Stimulated activated CD8-positive, alpha-beta memory T cell treated with anti-CD3 and anti-CD28 coated beads, Interleukin-7, amount 100 ng/mL, for 1 hour (primary cell): ENCODE data around the gene APOC4.
"Not testable (repeated sequence)": the region's sequence is repeated elsewhere in the genome, so short reads cannot be mapped to it uniquely, and the experiment has no call there.

Experiments
- DNase-seq, 2 donors: peaks; one replicate each; pipeline ENCODE4 v3.0.0-alpha.2; 2020; ENCODE audit warnings: low read depth in 2 of 2

The APOC4 gene

GRCh38 chr19:44942067-44942571 lies at the start of gene APOC4:
Gene APOC4 (plus strand): TSS chr19:44942237. CDS start chr19:44942278, 41 bp downstream.
- no peak for DNase-seq

GRCh38 chr19:44892932-44893331 lies 49.1 kb upstream of the APOC4 start:
- DNase-seq = no peak

GRCh38 chr19:44893332-44894051 lies 48.5 kb upstream of the APOC4 start:
- no peak for DNase-seq

- DNase-seq = no peak
Observed at GRCh38 chr19:44894052-44894400, 48.0 kb upstream of the APOC4 start.

GRCh38 chr19:44894946-44895345 lies 47.1 kb upstream of the APOC4 start:
- DNase-seq = no peak

GRCh38 chr19:44897835-44898234 lies 44.2 kb upstream of the APOC4 start:
- DNase-seq = no peak

- DNase-seq = no peak
Observed at GRCh38 chr19:44900328-44901244, 41.5 kb upstream of the APOC4 start.

- no peak for DNase-seq
Observed at GRCh38 chr19:44903216-44903601, 38.8 kb upstream of the APOC4 start.

- DNase-seq = peak; percentile 54 to 63
Observed at GRCh38 chr19:44903602-44904425, 38.2 kb upstream of the APOC4 start.

GRCh38 chr19:44904426-44904994 lies 37.5 kb upstream of the APOC4 start:
- DNase-seq = no peak

GRCh38 chr19:44905437-44906160 lies 36.4 kb upstream of the APOC4 start, which contains the start of gene APOE:
Gene APOE (plus strand): TSS chr19:44905796. CDS start chr19:44906625, 829 bp downstream.
- no peak for DNase-seq

- DNase-seq = no peak
Observed at GRCh38 chr19:44907613-44908012, 34.4 kb upstream of the APOC4 start.

GRCh38 chr19:44908074-44908835 lies 33.8 kb upstream of the APOC4 start:
- DNase-seq = no peak

- no peak for DNase-seq
Observed at GRCh38 chr19:44908836-44909261, 33.2 kb upstream of the APOC4 start.

- no peak for DNase-seq
Observed at GRCh38 chr19:44909775-44910174, 32.3 kb upstream of the APOC4 start.

- DNase-seq = not testable (repeated sequence)
Observed at GRCh38 chr19:44911896-44912295, 30.1 kb upstream of the APOC4 start.

GRCh38 chr19:44912854-44913253 lies 29.2 kb upstream of the APOC4 start:
- DNase-seq = no peak

- not testable (repeated sequence) for DNase-seq
Observed at GRCh38 chr19:44913512-44914432, 28.3 kb upstream of the APOC4 start.
